Effector memory CD4-positive, alpha-beta T cell (primary cell): Measurements from ENCODE around the gene STOX2.
"Not testable (repeated sequence)": the region's sequence is repeated elsewhere in the genome, so short reads cannot be mapped to it uniquely, and the experiment has no call there.

Experiments
- DNase-seq, 3 donors: peaks; one replicate each; pipeline ENCODE4 v3.0.0-alpha.2; 2020
- H3K27ac ChIP-seq: 2 replicates; pipeline ENCODE4 v1.7.0; 2013; ENCODE audit warnings: mild to moderate bottlenecking, low read length, moderate library complexity; ENCODE audit not compliant: insufficient read depth, poor library complexity, severe bottlenecking
- H3K27me3 ChIP-seq: replicated peaks from 2 replicates; pipeline ENCODE4 v1.7.0; 2013; ENCODE audit warnings: mild to moderate bottlenecking, low read length; ENCODE audit not compliant: insufficient read depth, control insufficient read depth, poor library complexity, severe bottlenecking
- H3K36me3 ChIP-seq: 2 replicates; pipeline ENCODE4 v1.7.0; 2013; ENCODE audit warnings: mild to moderate bottlenecking, low read length, moderate library complexity; ENCODE audit not compliant: control insufficient read depth, insufficient read depth
- H3K4me1 ChIP-seq: 2 replicates; pipeline ENCODE4 v1.7.0; 2013; ENCODE audit warnings: low read length, mild to moderate bottlenecking; ENCODE audit not compliant: control insufficient read depth, insufficient read depth, poor library complexity, severe bottlenecking
- H3K4me3 ChIP-seq: 2 replicates; pipeline ENCODE4 v1.7.0; 2013; ENCODE audit warnings: low read length, low read depth, mild to moderate bottlenecking; ENCODE audit not compliant: insufficient read depth, poor library complexity, severe bottlenecking
- H3K9me3 ChIP-seq: 2 replicates; pipeline ENCODE4 v1.7.0; 2013; ENCODE audit warnings: mild to moderate bottlenecking, low read length, moderate library complexity; ENCODE audit not compliant: control insufficient read depth

STOX2 gene

DNA sequence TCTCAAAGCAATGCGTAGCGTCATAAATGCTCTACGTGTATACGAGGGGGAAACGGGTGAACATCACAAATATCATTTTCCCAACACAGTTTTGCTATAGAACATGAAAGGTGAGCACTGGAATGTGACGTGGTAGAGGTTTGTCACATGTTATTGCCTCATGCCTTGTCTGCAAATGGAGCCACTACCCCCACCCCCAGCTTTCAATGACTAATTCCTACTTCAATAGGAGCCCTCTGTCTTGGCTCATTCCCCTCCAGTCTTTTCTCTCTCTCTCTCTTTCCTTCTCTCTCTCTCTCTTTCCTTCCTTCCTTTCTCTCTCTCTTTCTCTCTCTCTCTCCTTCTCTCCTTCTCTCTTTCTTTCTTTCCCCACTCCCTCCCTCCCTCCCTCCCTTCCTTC lies 127.0 kb downstream of the STOX2 start:
- Histone ChIP-seq H3K27ac (no peak overlapping the region), H3K36me3 (no peaks in the 10 kb centered on the region), H3K4me3 (no peak overlapping the region), H3K27me3 (no peaks in the 10 kb centered on the region), H3K4me1 (peaks cover 4% of the 10 kb centered on the region), H3K9me3 (no peaks in the 10 kb centered on the region)
- DNase-seq: no peak

DNA sequence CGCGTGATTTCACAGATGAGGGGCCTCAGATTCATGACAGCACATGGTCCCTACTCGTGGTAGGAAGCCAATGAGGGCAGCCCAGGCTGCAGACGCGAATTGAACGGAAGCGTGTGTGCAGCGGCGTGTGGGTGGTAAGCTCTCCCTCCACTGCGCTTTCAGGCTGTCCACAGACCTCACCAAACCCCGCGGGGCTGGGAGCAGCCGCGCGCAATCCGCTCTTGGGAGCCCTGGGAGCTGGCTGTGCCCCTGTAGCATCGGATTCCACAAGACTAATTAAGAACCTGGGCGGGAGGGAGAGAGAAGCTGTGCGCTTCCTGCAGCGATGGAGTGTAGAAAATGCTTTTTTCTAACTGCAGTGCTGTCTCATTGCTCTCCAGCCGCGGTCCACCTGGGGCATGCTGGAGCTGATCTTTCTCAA lies 134.9 kb downstream of the STOX2 start:
- Histone ChIP-seq H3K27me3 (peaks cover 5% of the 10 kb centered on the region), H3K4me3 (no peak overlapping the region), H3K36me3 (no peaks in the 10 kb centered on the region), H3K9me3 (no peaks in the 10 kb centered on the region), H3K27ac (no peak overlapping the region), H3K4me1 (no peaks in the 10 kb centered on the region)
- no peak for DNase-seq

DNA sequence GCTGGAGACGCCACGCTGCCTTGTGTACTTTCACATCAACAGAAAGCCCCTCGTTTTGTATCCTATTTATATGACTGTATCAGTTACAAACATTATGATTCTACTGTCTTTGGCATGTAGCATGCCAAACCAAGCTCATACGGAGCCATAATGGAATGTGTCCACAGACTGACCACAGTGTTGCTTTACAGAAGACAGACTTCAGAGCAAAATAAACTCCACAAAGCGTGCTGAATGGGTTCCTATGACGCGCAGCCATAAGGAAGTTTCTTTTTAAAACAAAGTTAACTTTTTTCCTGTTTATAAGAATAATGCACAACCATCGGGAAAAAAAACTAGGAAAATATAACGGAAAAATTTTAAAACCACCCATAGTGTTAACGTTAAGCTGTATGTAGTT lies 136.0 kb downstream of the STOX2 start:
- H3K4me3 ChIP-seq: no peak overlapping the region
- DNase-seq: no peak
- H3K36me3 ChIP-seq: no peaks in the 10 kb centered on the region
- no peak overlapping the region for H3K27ac ChIP-seq
- H3K27me3 ChIP-seq: peaks cover 5% of the 10 kb centered on the region
- no peaks in the 10 kb centered on the region for H3K9me3 ChIP-seq
- H3K4me1 ChIP-seq: no peaks in the 10 kb centered on the region

DNA sequence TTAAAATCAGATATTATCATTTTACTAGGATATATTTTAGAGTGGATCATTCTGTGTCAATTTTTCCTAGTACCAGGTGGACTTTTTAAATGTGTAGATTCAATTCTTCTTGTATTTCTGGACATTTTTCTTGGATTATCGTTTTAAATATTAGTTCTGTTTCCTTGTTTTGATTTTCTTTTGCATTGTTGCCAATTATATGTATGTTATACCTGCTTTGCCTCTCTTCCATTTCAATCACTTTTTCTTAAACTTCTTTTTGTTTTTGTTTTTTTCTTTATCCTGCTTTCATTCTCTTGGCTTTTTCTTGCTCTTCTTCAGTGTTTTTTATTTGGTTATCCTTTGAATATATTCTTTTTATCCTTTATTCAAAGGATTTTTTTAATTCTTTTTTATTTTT lies 141.0 kb downstream of the STOX2 start:
- no peaks in the 10 kb centered on the region for H3K4me1 ChIP-seq
- H3K27ac ChIP-seq: no peak overlapping the region
- no peaks in the 10 kb centered on the region for H3K27me3 ChIP-seq
- no peak for DNase-seq
- no peaks in the 10 kb centered on the region for H3K9me3 ChIP-seq
- no peaks in the 10 kb centered on the region for H3K36me3 ChIP-seq
- no peak overlapping the region for H3K4me3 ChIP-seq

DNA sequence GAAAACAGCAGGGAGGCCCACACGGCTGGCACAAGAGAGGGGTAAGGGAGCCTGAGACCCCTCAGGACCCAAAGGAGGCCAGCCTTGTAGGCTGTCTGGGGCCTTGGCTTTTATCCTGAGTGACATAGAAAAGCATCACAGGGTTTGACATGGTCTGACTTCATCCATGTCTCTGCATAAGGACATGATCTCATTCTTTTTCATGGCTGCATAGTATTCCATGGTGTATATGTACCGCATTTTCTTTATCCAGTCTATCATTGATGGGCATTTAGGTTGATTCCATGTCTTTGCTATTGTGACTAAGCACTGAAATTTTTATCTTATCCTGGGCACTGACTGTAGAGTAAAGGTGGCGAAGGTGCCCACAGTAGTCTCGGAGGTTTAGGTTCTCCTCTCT lies 146.2 kb downstream of the STOX2 start:
- H3K27me3 ChIP-seq, DNase-seq, H3K4me3 ChIP-seq, H3K4me1 ChIP-seq, H3K9me3 ChIP-seq, H3K36me3 ChIP-seq, H3K27ac ChIP-seq: not testable (repeated sequence)

DNA sequence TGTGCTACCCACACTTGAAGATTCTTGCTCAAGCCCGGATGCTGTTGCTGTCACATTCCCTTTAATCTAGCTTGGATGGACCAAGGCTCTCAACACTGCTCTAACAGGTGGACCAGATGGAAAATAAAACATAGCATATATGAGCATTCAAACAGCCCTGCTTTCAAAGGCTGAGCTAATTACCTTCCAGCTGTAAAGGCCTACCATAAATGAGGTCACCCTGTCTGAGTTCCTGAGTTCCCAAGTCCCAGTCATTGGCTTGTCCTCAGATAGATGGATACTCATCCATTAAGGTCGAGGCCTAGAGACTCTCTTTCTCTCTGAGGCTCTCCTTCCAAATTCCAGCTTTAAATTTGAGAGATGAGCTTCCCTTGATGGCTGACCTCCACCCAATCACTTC lies 147.5 kb downstream of the STOX2 start:
- no peak for DNase-seq
- no peaks in the 10 kb centered on the region for H3K4me1 ChIP-seq
- H3K4me3 ChIP-seq: no peak overlapping the region
- H3K9me3 ChIP-seq: no peaks in the 10 kb centered on the region
- no peaks in the 10 kb centered on the region for H3K27me3 ChIP-seq
- no peaks in the 10 kb centered on the region for H3K36me3 ChIP-seq
- no peak overlapping the region for H3K27ac ChIP-seq

DNA sequence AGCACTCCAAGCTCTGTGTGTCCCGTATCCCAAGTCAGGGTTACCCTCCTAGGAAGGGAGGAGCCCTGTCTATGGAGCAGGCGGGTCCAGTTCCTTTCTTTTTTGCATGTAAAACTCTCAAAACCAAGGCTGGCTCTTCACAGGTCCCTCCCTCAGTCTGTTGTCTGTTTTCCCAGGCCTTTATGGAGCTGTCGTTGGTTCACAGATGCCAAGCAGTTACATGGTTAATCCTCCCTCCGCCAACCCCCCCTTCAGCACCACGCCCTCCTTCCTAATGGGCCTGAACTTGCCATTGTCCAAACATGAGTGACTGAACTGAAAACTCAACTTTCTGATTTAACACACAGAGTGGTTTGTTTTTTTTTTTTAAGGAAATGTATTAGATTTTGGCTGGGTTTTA lies 148.3 kb downstream of the STOX2 start:
- Histone ChIP-seq H3K27ac (no peak overlapping the region), H3K4me1 (no peaks in the 10 kb centered on the region), H3K27me3 (no peaks in the 10 kb centered on the region), H3K9me3 (no peaks in the 10 kb centered on the region), H3K4me3 (no peak overlapping the region), H3K36me3 (no peaks in the 10 kb centered on the region)
- no peak for DNase-seq

DNA sequence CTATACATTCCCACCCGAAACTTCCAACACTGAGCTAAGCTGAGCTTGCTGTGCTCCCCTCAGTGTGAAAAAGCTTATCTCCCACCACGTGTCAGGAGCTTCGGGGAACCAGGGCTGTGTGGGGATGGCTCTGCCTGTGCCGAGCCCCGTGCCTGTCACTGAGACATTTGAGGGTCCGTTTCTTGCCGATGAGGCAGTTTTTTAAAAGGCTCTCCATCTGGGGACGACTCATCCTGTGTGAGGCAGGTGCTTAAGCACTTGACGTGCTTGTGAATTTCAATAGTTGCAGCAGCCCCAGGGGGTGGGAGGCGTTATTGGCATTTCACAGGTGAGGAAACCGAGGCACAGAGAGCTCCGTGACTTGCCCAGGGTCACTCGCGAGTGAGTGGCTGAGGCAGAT lies 151.8 kb downstream of the STOX2 start:
- Histone ChIP-seq H3K27me3 (no peaks in the 10 kb centered on the region), H3K4me3 (no peak overlapping the region), H3K36me3 (no peaks in the 10 kb centered on the region), H3K4me1 (no peaks in the 10 kb centered on the region), H3K9me3 (no peaks in the 10 kb centered on the region), H3K27ac (no peak overlapping the region)
- DNase-seq: no peak

DNA sequence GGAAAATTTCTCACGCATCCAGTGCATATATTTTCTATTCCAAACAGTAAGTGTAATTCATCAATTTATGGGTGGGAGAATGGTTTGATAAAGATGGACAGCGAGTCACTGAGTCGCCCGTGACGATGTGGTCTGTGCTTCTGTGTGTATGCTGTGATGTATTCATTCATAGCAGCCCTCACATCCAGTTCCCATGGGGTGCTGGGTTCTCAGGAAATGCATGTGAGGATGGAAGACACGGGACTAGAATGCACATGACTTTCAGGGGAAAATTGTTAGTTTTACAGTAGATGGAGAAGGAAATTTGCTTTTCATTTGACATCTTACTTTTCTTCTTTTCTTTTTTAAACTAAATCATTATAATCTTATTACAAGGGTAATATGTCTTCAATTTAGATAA lies 152.9 kb downstream of the STOX2 start:
- DNase-seq: no peak
- no peak overlapping the region for H3K27ac ChIP-seq
- H3K36me3 ChIP-seq: no peaks in the 10 kb centered on the region
- no peaks in the 10 kb centered on the region for H3K27me3 ChIP-seq
- H3K4me3 ChIP-seq: no peak overlapping the region
- no peaks in the 10 kb centered on the region for H3K9me3 ChIP-seq
- no peaks in the 10 kb centered on the region for H3K4me1 ChIP-seq

DNA sequence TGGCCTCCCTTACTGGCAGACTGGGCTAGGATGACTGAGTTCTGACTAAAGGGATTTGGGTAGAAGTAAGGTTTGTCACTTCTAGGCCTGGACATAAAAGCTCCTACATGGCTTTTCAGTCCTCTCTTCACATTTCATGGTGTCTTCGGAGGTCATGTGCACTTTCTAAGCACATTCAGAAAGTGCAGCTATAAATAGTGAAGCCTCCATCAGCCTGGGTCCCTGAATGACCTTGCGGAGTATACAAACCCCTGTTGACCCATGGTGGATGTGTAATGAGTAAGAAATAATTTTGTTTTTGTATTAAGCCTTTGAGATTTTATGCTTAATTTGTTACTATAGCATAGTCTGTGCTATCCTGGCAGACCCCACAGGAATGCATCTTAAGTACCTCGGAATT lies 154.0 kb downstream of the STOX2 start:
- Histone ChIP-seq H3K4me1 (no peaks in the 10 kb centered on the region), H3K36me3 (no peaks in the 10 kb centered on the region), H3K27ac (no peak overlapping the region), H3K4me3 (no peak overlapping the region), H3K27me3 (no peaks in the 10 kb centered on the region), H3K9me3 (no peaks in the 10 kb centered on the region)
- DNase-seq: no peak

DNA sequence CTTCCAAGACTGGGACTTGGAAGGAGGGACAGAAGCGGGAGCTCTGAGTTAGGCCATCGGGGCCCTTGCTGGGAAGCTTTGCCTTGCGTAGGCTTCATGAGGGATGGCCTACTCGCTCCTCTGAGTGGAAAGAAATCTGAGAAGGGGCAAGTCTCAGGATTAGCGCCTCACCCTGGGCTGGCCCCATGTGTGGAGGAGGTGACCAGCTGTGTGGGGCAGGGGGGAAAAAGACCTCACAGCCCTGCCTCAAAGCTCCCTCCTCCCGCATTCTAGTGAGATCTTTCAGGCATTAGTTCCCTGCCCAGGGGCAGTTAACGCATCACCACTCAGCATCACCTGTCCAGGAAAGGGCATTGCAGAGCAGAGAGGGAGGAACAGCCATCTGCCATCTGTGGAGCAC lies 156.5 kb downstream of the STOX2 start:
- Histone ChIP-seq H3K4me3 (no peak overlapping the region), H3K36me3 (no peaks in the 10 kb centered on the region), H3K9me3 (no peaks in the 10 kb centered on the region), H3K27me3 (no peaks in the 10 kb centered on the region), H3K27ac (no peak overlapping the region), H3K4me1 (no peaks in the 10 kb centered on the region)
- no peak for DNase-seq
